ENCODE results near the gene C1orf105. TPM values are rescaled to one million over a fixed set of nuclear protein-coding genes. Genes with fewer than 3 reads are reported as not detected.

The C1orf105 gene
- total and polyA plus RNA-seq, 7 donors, result 0.18 to 17.3 (median 1.6) TPM; not detected in 1

GRCh38 chr1:172397633-172398032 is 22.9 kb upstream of the C1orf105 start:
- no peak overlapping the region for H3K27ac ChIP-seq
- intact Hi-C loops (cut with DNase I), result loop anchor here in 1 of 2 donors (5.0 kb wide), 2 partner anchors 260 to 395 kb away; no protein-coding TSS in a partner anchor

GRCh38 chr1:172398193-172398592 is 22.3 kb upstream of the C1orf105 start:
- no peak for DNase-seq
- Histone ChIP-seq H3K9me3 (no peaks in the 10 kb centered on the region), H3K4me1 (no peaks in the 10 kb centered on the region), H3K27ac (peak overlapping the region; percentile 56), H3K4me3 (no peak overlapping the region), H3K27me3 (ENCODE audit: insufficient read depth in 3 of 3, low read length in 2 of 3) (no peaks in the 10 kb centered on the region), H3K36me3 (ENCODE audit: insufficient read depth in 1 of 2, low read depth in 1 of 2) (no peaks in the 10 kb centered on the region)
- TF ChIP-seq CTCF (IDR thresholded peaks at IDR 0.05), result no peak
- intact Hi-C loops (cut with DNase I), result loop anchor here in 1 of 2 donors (5.0 kb wide), 2 partner anchors 261 to 396 kb away; no protein-coding TSS in a partner anchor
- peak in 1 of 4 donors; percentile 60 for ATAC-seq
- 50 to 64% (median 61%) methylated on average over 2 of the region's 2 CpGs for WGBS, 3 donors

More at GRCh38 chr1:172397633-172398032, 22.9 kb upstream of the C1orf105 start:
- Histone ChIP-seq H3K4me3 (no peak overlapping the region), H3K27me3 (ENCODE audit: insufficient read depth in 3 of 3, low read length in 2 of 3) (no peaks in the 10 kb centered on the region), H3K4me1 (no peaks in the 10 kb centered on the region), H3K36me3 (ENCODE audit: insufficient read depth in 1 of 2, low read depth in 1 of 2) (no peaks in the 10 kb centered on the region), H3K9me3 (no peaks in the 10 kb centered on the region)
- WGBS, 3 donors, result 78 to 93% (median 84%) methylated on average over 2 of the region's 2 CpGs
- no peak for TF ChIP-seq CTCF (IDR thresholded peaks at IDR 0.05)
- no peak for DNase-seq
- no peak for ATAC-seq

GRCh38 chr1:172398970-172399755 is 21.3 kb upstream of the C1orf105 start:
- peak; percentile 51 for TF ChIP-seq CTCF (IDR thresholded peaks at IDR 0.05)
- DNase-seq (peak; percentile 53 to 68), ATAC-seq (peak; percentile 47 to 89 (median 81))
- H3K4me3 ChIP-seq, result peak overlapping the region; percentile 16
- no peaks in the 10 kb centered on the region for H3K9me3 ChIP-seq
- no peaks in the 10 kb centered on the region for H3K36me3 ChIP-seq (ENCODE audit: insufficient read depth in 1 of 2, low read depth in 1 of 2)
- intact Hi-C loops (cut with DNase I), result loop anchor here in 1 of 2 donors (5.0 kb wide), 2 partner anchors 262 to 397 kb away; no protein-coding TSS in a partner anchor
- 20 to 36% (median 26%) methylated on average over 9 of the region's 9 CpGs for WGBS, 3 donors
- no peaks in the 10 kb centered on the region for H3K27me3 ChIP-seq (ENCODE audit: insufficient read depth in 3 of 3, low read length in 2 of 3)
- no peaks in the 10 kb centered on the region for H3K4me1 ChIP-seq
- peak overlapping the region; percentile 56 for H3K27ac ChIP-seq

- ATAC-seq (no peak), DNase-seq (no peak)
- intact Hi-C loops (cut with DNase I), result loop anchor here in 1 of 2 donors (5.0 kb wide), 2 partner anchors 263 to 398 kb away; no protein-coding TSS in a partner anchor
- H3K4me3 ChIP-seq, result no peak overlapping the region
- no peak overlapping the region for H3K27ac ChIP-seq
- TF ChIP-seq CTCF (IDR thresholded peaks at IDR 0.05), result no peak
- 76 to 88% (median 76%) methylated on average over 6 of the region's 6 CpGs for WGBS, 3 donors
- H3K27me3 ChIP-seq (ENCODE audit: insufficient read depth in 3 of 3, low read length in 2 of 3), result no peaks in the 10 kb centered on the region
- H3K9me3 ChIP-seq, result no peaks in the 10 kb centered on the region
- H3K36me3 ChIP-seq (ENCODE audit: insufficient read depth in 1 of 2, low read depth in 1 of 2), result no peaks in the 10 kb centered on the region
- no peaks in the 10 kb centered on the region for H3K4me1 ChIP-seq
Measured at GRCh38 chr1:172399756-172400721, 20.4 kb upstream of the C1orf105 start.

Data from psoas muscle (tissue), 8 donors.